ENCODE data around the gene TDRD1.
"Not testable (repeated sequence)": the region's sequence is repeated elsewhere in the genome, so short reads cannot be mapped to it uniquely, and the experiment has no call there.

TDRD1 gene

GRCh38 chr10:114179148-114179547 is at the start of gene TDRD1:
Gene TDRD1 (plus strand): TSS chr10:114179353. CDS start chr10:114187832, 8,479 bp downstream.
- DNase-seq: no peak

- DNase-seq: no peak
Measured at GRCh38 chr10:114131094-114131493, 48.1 kb upstream of the TDRD1 start.

GRCh38 chr10:114135476-114135875 is 43.7 kb upstream of the TDRD1 start:
- DNase-seq: no peak

- no peak for DNase-seq
Measured at GRCh38 chr10:114138581-114138980, 40.6 kb upstream of the TDRD1 start.

DNA sequence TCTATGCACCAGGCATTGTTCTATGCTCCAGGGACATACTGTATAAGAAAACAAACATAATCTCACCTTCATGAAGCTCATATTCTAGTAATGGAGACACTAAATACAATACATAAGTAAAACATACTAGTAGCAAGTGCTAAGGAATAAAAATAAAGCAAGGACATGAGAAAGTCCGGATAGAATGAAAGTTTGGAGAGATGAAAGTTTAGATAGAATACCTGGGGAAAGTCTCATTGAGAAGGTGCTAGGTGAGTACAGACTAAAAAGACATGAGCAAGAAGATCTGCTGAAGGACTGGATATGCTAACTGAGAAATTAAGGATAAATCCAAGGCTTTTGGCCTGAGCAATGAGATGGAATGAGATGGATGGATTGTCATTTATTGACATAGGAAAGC is 39.1 kb upstream of the TDRD1 start:
- no peak for DNase-seq

DNA sequence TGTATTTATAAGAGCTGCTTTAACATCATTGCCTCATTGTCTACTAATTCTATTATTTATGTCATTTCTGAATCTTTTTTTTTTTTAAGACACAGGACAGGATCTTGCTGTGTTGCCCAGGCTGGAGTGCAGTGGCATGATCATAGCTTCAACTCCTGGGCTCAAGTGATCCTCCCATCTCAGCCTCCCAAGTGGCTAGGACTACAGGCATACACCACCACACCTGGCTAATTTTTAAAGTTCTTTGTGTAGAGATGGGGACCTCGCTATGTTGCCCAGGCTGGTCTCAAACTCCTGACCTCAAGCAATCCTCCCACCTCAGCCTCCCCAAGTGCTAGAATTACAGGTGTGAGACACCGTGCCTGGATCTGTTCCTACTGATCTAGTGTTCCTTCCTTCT is 38.3 kb upstream of the TDRD1 start:
- not testable (repeated sequence) for DNase-seq

- no peak for DNase-seq
Measured at GRCh38 chr10:114142018-114142417, 37.1 kb upstream of the TDRD1 start.

GRCh38 chr10:114143160-114143559 is 36.0 kb upstream of the TDRD1 start:
- DNase-seq: no peak

DNA sequence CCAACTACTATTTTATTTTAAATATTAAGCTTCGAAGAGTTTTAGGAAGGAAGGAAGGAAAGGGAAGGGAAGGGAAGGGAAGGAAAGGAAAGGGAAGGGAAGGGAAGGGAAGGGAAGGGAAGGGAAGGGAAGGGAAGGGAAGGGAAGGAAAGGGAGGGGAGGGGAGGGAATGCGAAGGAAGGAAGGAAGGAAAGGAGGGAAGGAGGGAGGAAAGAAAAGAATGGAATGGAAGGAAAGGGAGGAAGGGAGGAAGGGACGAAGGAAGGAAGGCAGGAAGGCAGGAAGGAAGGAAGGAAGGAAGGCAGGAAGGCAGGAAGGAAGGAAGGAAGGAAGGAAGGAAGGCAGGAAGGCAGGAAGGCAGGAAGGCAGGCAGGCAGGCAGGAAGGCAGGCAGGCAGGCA is 29.7 kb upstream of the TDRD1 start:
- not testable (repeated sequence) for DNase-seq

- DNase-seq: no peak
Measured at GRCh38 chr10:114151486-114151885, 27.7 kb upstream of the TDRD1 start.

- DNase-seq: no peak
Measured at GRCh38 chr10:114151892-114152291, 27.3 kb upstream of the TDRD1 start.

GRCh38 chr10:114157912-114158311 is 21.2 kb upstream of the TDRD1 start:
- DNase-seq: no peak

- no peak for DNase-seq
Measured at GRCh38 chr10:114163062-114163461, 16.1 kb upstream of the TDRD1 start.

- DNase-seq: no peak
Measured at GRCh38 chr10:114166043-114166442, 13.1 kb upstream of the TDRD1 start.

- no peak for DNase-seq
Measured at GRCh38 chr10:114166494-114166893, 12.7 kb upstream of the TDRD1 start.

GRCh38 chr10:114167985-114168384 is 11.2 kb upstream of the TDRD1 start:
- DNase-seq: no peak

DNA sequence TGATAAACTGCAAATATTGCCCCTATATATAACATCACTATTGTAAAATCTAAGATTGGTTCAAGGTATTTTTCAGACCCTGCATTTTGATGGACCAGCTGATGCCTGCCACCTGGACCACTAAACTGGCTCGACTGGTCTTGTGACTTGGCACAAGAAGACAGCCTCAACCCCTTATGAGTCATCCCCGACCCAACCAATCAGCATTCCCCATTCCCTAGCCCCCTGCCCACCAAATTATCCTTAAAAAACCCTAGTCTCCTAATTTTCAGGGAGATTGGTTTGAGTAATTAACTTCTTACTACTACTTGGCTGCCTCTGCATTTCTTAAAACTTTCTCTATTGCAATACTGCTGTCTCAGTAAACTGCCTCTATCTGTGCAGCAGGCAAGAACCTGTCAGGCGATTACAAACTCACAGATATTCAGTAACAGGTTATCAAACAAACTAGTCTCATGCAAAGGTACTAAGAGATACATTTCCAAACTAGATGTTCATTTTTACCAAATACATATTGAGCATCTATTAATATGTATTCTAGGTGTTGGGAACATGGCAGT is 10.6 kb upstream of the TDRD1 start:
- DNase-seq: no peak

DNA sequence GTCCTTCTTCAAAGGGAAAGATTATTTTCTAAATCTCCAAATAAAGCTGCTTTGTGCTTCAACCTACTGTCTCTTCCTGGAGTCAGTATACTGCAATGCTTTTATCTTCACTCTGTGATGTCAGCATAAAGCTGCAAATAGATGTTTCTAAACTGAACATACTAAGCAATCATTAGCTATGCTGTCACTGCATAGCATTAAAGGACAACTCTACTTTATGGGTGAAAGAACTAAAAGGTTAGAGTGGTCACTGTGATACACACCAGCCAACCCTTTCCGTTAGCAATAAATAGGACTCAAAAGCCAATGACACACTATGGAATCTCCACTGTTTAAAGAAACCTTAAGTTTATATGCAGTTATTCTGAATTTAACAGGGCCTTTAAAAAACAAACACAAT is 6.9 kb upstream of the TDRD1 start:
- DNase-seq: peak; percentile 25

GRCh38 chr10:114172776-114173602 is 6.2 kb upstream of the TDRD1 start:
- DNase-seq: no peak

DNA sequence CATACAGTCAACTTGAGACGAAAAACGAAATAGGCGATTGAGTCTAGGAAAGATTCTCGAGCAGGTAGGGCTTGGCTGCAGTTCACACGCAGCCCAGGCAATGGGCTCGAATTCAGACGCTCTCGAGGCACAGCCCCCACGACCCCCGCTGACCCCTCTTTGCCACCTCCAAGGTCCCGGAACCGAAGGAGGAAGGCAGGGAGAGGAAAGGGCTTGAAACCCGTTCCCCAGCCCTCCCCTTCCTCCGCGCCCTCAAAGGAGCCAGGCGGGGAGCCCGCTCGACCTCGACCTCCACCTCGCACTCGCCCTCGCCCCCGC is 5.6 kb upstream of the TDRD1 start:
- DNase-seq: no peak

DNA sequence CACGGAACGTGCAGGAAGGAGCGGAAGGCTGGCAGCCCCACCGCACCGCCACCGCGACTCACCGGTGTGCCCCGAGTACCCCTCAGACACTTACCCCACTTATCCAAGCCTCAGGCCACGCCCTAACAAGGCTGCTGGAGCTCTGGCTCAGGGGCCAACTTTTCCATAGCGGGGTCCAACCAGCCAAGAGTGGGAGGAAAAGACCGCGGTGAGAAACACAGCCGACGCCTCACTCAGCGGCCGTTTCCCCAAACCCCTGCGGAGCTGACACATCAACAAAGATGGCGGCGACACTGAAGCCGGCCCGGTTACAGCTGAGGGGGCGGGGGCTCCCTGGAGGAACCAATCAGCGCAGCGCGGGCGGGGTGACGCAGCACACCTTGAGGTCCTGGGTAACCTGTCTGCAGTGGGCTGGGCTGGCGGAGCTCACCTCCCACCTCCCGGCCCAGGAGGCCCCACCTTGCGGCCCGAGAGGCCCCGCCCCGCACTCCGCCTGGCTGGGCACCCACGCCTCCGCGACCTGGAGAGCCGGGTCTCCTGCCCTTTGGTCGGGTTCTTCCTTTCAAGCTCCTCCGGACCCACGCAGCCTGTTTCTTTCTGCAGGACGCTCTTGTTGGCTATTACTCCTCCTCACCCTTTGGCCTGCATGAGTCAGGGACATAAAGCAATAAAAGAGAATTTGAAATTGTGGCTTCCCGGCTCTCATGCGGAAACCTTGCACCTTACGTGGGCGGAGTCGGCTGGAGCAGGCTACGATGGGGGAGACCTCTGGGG is 5.0 kb upstream of the TDRD1 start, which contains the start of gene CCDC186:
Gene CCDC186, minus strand, starts transcription at position 283 of the 774 bp plus-strand sequence. CDS start 10,935 bp downstream, outside the sequence.
- DNase-seq: peak; percentile 96

GRCh38 chr10:114174695-114175188 is 4.4 kb upstream of the TDRD1 start:
- no peak for DNase-seq

DNA sequence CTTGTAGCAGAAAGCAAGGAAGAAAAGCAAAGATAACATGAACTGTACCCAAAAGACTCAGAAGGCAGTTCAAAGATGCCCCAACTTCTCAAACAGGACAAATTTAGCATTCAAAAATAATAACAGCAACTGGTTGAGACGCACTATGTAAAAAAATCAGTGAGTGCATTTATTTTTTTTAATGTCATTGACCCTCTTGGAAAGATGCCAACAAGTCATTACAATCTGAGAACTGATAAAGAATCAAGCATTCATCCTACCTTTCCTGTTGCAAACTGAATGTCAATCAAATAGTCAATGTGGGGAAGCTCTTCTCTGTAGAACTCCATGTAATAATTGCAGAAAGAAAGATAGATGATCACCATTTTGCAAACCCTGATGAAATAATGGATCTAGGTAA is 3.5 kb upstream of the TDRD1 start:
- DNase-seq: no peak

GRCh38 chr10:114176511-114176910 is 2.6 kb upstream of the TDRD1 start:
- DNase-seq: no peak
